NB4 (cell line): ENCODE results near the gene DISP2.

Source experiments
- DNase-seq: peaks from one replicate; pipeline ENCODE4 v3.0.0; 2010; ENCODE audit warnings: low read depth
- H3K4me3 ChIP-seq: one replicate; pipeline ENCODE4 v1.5.1; 2011; ENCODE audit warnings: mild to moderate bottlenecking, low read depth, low read length, moderate library complexity
- MYC ChIP-seq: IDR thresholded peaks from 2 replicates; pipeline ENCODE4 v1.6.1; 2011; ENCODE audit warnings: low read depth, low read length
- POLR2A ChIP-seq: IDR thresholded peaks from 2 replicates; pipeline ENCODE4 v1.6.1; 2011; ENCODE audit warnings: mild to moderate bottlenecking; ENCODE audit not compliant: insufficient read length; ENCODE audit errors: extremely low read depth
- TF ChIP-seq, protein P1 (sequence below): IDR thresholded peaks from 2 replicates; pipeline ENCODE4 v1.6.1; 2011; ENCODE audit warnings: low read depth, low read length
- TF ChIP-seq, protein P2 (sequence below): IDR thresholded peaks from one replicate; pipeline ENCODE4 v1.5.1; 2012; ENCODE audit warnings: low read depth, low read length

Gene DISP2

DNA sequence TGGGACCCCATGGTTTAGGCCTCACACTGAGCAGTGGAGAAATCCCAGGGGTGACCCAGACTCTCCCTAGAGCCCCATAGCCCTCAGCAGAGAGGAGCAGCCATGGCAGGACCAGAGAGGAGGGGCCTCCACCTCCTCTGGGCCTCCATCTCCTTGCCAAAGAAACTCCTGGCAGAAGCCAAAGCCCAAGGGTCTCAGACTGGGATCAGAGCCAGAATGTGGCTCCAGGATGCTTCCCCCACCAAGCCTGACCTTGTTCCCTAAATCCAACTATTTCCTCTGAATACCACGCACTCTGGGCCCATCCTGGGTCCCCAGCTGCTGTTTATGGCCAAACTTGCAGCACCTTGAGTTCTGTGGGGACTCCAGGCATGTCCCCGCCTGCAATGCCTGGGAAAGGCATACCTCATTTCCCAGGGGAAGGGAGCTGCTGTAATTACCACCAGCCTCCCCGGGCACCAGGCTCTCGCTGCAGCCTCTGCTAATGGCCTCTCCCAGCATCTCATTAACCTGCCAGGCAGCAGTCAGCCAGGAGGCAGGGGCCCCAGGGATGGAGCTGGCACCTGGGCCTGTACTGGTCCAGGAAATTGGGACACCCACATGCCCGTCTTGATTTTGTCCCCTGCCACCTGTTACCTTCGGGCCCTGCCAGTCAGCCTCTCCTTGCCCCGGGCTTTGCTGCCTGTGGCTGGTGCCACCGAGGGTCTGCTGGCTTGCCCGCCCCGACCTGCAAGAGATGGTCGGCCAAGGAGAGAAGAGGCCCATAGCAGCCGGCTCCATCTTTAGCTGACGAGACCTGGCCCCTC lies 21.9 kb upstream of the DISP2 start:
- no peak for DNase-seq
- H3K4me3 ChIP-seq: no peak overlapping the region
- no peak for TF ChIP-seq MYC
- TF ChIP-seq POLR2A: no peak
- TF ChIP-seq, protein P1, sequence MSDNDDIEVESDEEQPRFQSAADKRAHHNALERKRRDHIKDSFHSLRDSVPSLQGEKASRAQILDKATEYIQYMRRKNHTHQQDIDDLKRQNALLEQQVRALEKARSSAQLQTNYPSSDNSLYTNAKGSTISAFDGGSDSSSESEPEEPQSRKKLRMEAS: no peak
- TF ChIP-seq, protein P2, sequence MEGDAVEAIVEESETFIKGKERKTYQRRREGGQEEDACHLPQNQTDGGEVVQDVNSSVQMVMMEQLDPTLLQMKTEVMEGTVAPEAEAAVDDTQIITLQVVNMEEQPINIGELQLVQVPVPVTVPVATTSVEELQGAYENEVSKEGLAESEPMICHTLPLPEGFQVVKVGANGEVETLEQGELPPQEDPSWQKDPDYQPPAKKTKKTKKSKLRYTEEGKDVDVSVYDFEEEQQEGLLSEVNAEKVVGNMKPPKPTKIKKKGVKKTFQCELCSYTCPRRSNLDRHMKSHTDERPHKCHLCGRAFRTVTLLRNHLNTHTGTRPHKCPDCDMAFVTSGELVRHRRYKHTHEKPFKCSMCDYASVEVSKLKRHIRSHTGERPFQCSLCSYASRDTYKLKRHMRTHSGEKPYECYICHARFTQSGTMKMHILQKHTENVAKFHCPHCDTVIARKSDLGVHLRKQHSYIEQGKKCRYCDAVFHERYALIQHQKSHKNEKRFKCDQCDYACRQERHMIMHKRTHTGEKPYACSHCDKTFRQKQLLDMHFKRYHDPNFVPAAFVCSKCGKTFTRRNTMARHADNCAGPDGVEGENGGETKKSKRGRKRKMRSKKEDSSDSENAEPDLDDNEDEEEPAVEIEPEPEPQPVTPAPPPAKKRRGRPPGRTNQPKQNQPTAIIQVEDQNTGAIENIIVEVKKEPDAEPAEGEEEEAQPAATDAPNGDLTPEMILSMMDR: no peak

DNA sequence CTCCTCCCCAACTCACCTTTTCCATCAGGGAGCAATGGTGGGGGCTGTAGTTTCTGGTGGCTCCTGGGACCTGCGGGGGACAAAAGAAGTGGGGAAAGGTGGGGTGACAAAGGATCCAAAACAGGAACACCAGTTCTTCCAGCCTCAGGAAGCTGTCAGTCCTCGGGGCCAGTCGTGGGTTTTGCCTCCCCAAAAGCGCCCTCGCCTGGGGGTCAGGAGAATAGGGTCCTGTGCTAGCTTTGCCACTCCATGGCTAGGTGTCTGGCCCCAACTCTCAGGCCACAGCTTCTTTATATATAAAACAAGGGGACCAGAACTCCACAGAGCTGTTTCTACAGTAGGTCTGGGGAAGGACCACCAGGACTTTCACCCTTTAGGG lies 21.3 kb upstream of the DISP2 start:
- DNase-seq: peak; percentile 60
- no peak overlapping the region for H3K4me3 ChIP-seq

DNA sequence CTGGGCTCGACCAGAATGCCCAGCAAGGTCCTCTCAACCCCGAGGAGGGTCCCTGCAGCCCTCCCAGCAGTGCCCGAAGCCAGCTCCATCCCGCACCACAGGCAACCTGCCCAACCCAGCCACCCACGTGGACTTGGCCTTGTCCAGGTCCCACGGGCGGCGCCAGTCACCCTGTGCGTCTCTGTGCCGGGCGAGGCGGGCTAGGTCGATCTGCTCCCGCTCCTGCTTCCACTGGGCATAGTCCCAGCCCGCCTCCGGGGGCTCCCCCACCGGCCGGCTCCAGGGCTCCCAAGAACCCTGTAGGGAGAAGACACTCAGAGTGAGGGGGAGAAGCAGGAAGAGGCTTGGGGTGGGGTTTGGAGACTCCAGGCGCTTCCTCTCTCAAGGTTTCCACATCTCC lies 20.4 kb upstream of the DISP2 start:
- TF ChIP-seq, protein P1: no peak
- TF ChIP-seq, protein P2: no peak
- TF ChIP-seq MYC (no peak), POLR2A (no peak)
- DNase-seq: no peak
- no peak overlapping the region for H3K4me3 ChIP-seq

More for the DNA sequence above, 21.3 kb upstream of the DISP2 start:
- TF ChIP-seq, protein P2: peak; percentile 43
- TF ChIP-seq, protein P1: no peak

DNA sequence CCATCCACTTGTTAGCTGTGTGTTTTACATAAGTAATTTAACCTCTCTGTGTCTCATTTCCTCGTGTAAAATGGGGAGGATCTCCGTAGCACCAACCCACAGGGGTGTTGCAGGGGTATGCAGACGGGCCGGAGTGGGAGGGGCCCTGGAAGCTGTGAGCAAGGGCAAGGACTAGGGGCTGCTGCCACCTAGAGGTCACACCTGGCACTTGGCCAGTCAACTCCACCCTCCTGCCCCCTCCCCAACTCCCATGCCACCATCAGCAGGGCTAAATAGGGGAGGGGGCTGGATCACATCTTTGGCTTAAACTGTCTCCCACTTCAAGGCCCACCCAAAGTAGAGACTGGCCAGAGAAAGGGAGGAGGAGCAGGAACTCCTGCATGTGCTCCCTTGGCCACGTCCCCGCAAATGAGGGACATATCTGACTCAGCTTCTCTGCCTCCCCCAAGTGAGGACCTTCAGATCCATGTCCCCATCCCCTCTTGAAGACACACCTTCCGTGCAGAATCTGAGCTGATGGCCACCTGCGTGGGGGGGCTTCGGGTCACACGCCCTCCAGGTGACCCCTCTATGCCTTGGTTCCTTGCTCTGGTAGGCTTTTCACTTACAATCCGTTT lies 19.9 kb upstream of the DISP2 start:
- peak; percentile 88 for DNase-seq
- TF ChIP-seq, protein P2: peak; percentile 91
- TF ChIP-seq, protein P1: peak; percentile 64; the same call in 1 of the 2 replicates
- TF ChIP-seq MYC: peak; percentile 62
- no peak for TF ChIP-seq POLR2A
- H3K4me3 ChIP-seq: no peak overlapping the region

DNA sequence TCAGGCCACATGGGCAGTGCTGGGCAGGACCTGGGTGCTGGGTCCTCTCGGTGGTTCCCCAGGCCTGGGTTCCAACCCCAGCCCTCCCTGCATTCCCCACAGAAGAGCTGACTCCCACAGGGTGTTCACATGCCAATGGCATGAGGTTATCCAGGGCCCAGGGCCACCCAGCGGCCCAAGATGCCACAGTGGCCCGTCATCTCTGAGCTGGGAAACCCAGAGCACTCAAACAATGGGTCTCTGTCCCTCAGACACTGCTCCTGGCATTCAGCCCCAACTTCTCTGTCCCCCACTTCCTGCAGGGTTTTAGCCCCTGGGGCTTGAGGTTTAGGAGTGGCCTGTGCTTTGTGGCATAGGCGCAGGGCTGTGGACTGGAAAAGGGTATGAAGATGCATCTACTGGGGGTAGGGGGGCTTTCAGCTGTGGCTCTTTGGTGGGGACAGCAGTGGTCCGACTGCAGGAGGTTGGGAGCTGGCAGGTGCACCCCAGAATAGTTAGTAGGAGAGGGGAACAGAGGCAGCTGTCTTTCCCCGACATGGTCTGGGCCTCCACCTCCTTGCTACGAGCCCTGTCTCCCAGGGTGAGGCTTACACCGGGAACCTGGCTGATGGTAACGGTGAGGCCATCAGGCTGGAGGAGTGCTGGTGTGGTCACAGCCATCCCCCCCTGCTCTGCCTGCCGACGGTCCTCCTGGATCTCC lies 18.9 kb upstream of the DISP2 start:
- H3K4me3 ChIP-seq: no peak overlapping the region
- TF ChIP-seq, protein P2: no peak
- TF ChIP-seq POLR2A: no peak
- TF ChIP-seq MYC: no peak
- TF ChIP-seq, protein P1: no peak
- no peak for DNase-seq
